ENCODE results near the gene MEGF10. TPM values are rescaled to one million over a fixed set of nuclear protein-coding genes. Genes with fewer than 3 reads are reported as not detected.

The MEGF10 gene
- total RNA-seq, 3 donors from 2014 or later, result 0.70 to 4.9 (median 0.81) TPM

DNA sequence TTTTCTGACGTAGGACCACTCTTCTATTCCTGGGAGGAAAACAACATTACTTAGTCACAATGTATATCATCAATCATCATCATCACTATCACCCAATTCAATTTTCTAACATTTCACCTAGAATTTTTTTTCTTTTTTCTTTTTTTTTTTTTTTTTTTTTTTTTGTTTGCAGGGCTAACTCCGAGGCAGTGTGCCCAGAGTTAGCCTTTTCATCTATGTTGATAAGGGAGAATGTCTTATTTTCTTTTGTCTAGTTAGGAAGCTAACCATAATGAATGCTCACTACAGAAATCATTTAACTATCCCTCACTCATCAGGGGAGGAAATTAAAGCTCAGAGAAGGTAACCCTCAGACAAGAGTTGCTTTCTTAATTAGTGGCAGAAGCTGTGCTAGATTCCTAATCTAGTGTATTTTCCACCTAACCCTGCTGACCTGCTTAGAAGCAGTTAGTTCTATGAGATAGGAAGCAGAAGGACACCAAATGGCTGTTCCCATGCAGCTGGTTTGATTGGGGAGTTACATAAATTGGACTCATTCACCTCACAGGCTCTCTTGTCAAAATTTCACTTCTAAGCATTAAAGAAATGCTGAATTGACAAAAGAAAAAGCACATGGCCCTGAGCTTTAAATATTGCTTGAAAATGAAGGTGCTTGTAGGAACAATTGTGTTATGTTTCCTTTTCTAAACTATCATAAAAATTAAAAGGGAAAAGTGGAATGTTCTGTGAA, 218.2 kb downstream of the MEGF10 start:
- intact Hi-C loops (cut with DNase I, micrococcal nuclease), result no loop called here
- TF ChIP-seq, protein P1, sequence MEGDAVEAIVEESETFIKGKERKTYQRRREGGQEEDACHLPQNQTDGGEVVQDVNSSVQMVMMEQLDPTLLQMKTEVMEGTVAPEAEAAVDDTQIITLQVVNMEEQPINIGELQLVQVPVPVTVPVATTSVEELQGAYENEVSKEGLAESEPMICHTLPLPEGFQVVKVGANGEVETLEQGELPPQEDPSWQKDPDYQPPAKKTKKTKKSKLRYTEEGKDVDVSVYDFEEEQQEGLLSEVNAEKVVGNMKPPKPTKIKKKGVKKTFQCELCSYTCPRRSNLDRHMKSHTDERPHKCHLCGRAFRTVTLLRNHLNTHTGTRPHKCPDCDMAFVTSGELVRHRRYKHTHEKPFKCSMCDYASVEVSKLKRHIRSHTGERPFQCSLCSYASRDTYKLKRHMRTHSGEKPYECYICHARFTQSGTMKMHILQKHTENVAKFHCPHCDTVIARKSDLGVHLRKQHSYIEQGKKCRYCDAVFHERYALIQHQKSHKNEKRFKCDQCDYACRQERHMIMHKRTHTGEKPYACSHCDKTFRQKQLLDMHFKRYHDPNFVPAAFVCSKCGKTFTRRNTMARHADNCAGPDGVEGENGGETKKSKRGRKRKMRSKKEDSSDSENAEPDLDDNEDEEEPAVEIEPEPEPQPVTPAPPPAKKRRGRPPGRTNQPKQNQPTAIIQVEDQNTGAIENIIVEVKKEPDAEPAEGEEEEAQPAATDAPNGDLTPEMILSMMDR (IDR thresholded peaks at IDR 0.05), result no peak
- no peak for ATAC-seq
- no peak for DNase-seq
- Histone ChIP-seq H3K4me3 (no peak overlapping the region), H3K4me1 (ENCODE audit: low read depth) (no peaks in the 10 kb centered on the region), H3K36me3 (ENCODE audit: low read depth) (no peaks in the 10 kb centered on the region), H3K9me3 (no peaks in the 10 kb centered on the region)

Other genes with a start within 250 kb of the MEGF10 start
- 10 to 100 TPM; 13.7 to 22.6 (median 14.9) TPM for gene C5orf63, start 217.3 kb upstream of the MEGF10 start, total RNA-seq
- gene PRRC1, start 226.8 kb downstream of the MEGF10 start, total RNA-seq, result 10 to 100 TPM; 45.0 to 72.1 (median 63.0) TPM

All from mucosa of descending colon (tissue), 3 donors.